Neural crest cell (in vitro differentiated cells): ENCODE results near the gene COX8C. TPM values are rescaled to one million over a fixed set of nuclear protein-coding genes. Genes with fewer than 3 reads are reported as not detected.

ENCODE experiments used
- DNase-seq: peaks from one replicate; pipeline ENCODE4 v3.0.0; 2021; ENCODE audit warnings: low read depth, mixed read lengths, low spot score
- H3K27ac Mint-ChIP-seq: one replicate; pipeline ENCODE4 v1.8.0; 2021; ENCODE audit warnings: mild to moderate bottlenecking, mixed read lengths; ENCODE audit not compliant: unreplicated experiment
- H3K27me3 Mint-ChIP-seq: 2 replicates; pipeline ENCODE4 v1.8.0; 2021; ENCODE audit warnings: low read depth, mild to moderate bottlenecking, mixed read lengths
- H3K36me3 Mint-ChIP-seq: 2 replicates; pipeline ENCODE4 v1.8.0; 2021; ENCODE audit warnings: low read depth, mild to moderate bottlenecking, mixed read lengths
- H3K4me1 Mint-ChIP-seq: 2 replicates; pipeline ENCODE4 v1.8.0; 2021; ENCODE audit warnings: mixed read lengths
- H3K4me3 Mint-ChIP-seq: one replicate; pipeline ENCODE4 v1.8.0; 2021; ENCODE audit warnings: mild to moderate bottlenecking, mixed read lengths
- H3K9me3 Mint-ChIP-seq: 2 replicates; pipeline ENCODE4 v1.8.0; 2021; ENCODE audit warnings: mixed read lengths
- total RNA-seq: library from RNA; stranded (reverse); gene quantifications from 2 replicates; pipeline ENCODE4 v1.2.1, GENCODE V29; 2021
- TF ChIP-seq, protein P1 (sequence below): fragments of 200-600 bp; sonication (generic); conservative IDR thresholded peaks from 2 replicates; pipeline ENCODE4 v1.5.0; 2021; ENCODE audit warnings: antibody characterized with exemption, mild to moderate bottlenecking

COX8C gene
- total RNA-seq, 1 donor from 2014 or later = not detected

- TF ChIP-seq, protein P1, sequence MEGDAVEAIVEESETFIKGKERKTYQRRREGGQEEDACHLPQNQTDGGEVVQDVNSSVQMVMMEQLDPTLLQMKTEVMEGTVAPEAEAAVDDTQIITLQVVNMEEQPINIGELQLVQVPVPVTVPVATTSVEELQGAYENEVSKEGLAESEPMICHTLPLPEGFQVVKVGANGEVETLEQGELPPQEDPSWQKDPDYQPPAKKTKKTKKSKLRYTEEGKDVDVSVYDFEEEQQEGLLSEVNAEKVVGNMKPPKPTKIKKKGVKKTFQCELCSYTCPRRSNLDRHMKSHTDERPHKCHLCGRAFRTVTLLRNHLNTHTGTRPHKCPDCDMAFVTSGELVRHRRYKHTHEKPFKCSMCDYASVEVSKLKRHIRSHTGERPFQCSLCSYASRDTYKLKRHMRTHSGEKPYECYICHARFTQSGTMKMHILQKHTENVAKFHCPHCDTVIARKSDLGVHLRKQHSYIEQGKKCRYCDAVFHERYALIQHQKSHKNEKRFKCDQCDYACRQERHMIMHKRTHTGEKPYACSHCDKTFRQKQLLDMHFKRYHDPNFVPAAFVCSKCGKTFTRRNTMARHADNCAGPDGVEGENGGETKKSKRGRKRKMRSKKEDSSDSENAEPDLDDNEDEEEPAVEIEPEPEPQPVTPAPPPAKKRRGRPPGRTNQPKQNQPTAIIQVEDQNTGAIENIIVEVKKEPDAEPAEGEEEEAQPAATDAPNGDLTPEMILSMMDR = no peak
- Mint-ChIP-seq H3K9me3 (no peaks in the 10 kb centered on the region), H3K4me3 (no peak overlapping the region), H3K4me1 (peaks cover 35% of the 10 kb centered on the region), H3K27me3 (no peaks in the 10 kb centered on the region), H3K27ac (peak overlapping the region; percentile 62), H3K36me3 (no peaks in the 10 kb centered on the region)
- no peak for DNase-seq
Measured at GRCh38 chr14:93303659-93304058, 43.3 kb upstream of the COX8C start.

- Mint-ChIP-seq H3K27me3 (no peaks in the 10 kb centered on the region), H3K4me3 (no peak overlapping the region), H3K4me1 (peaks cover 32% of the 10 kb centered on the region), H3K9me3 (no peaks in the 10 kb centered on the region), H3K36me3 (no peaks in the 10 kb centered on the region), H3K27ac (no peak overlapping the region)
- DNase-seq = no peak
- TF ChIP-seq, protein P1 = no peak
Measured at GRCh38 chr14:93304771-93305170, 42.2 kb upstream of the COX8C start.

DNA sequence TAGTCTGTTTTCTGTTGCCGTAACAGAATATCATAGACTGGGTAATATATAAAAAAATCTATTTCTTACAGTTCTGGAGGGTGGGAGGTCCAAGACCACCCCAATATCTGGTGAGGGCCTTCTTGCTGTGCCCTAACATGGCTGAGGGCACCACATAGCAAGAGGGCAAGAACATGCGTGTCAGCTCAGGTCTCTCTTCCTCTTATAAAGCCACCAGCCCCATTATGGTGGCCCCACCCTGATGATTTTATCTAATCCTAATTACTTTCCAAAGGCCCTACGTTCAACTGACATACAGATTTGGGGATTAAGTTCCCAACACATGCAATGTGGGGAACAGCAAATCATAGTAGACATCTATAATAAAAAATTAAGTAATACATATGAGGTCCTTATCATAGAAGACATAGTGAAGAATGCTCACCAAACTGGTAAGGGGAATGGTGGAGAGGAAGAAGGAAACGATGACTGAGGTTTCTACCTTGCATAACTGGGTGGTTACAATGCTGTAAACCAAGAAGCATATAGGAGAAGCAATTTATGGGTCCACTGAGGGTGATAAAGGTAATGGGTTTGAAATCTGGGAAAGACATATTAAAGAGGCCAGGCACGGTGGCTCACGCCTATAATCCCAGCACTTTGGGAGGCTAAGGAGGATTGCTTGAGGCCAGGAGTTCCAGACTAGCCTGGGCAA, 41.1 kb upstream of the COX8C start:
- peaks cover 29% of the 10 kb centered on the region for H3K4me1 Mint-ChIP-seq
- H3K27ac Mint-ChIP-seq = no peak overlapping the region
- no peak overlapping the region for H3K4me3 Mint-ChIP-seq
- TF ChIP-seq, protein P1 = no peak
- H3K9me3 Mint-ChIP-seq = no peaks in the 10 kb centered on the region
- DNase-seq = no peak
- no peaks in the 10 kb centered on the region for H3K27me3 Mint-ChIP-seq
- H3K36me3 Mint-ChIP-seq = no peaks in the 10 kb centered on the region

- Mint-ChIP-seq H3K4me1 (peaks cover 26% of the 10 kb centered on the region), H3K27ac (no peak overlapping the region), H3K4me3 (no peak overlapping the region), H3K9me3 (no peaks in the 10 kb centered on the region), H3K27me3 (no peaks in the 10 kb centered on the region), H3K36me3 (no peaks in the 10 kb centered on the region)
- TF ChIP-seq, protein P1 = no peak
- DNase-seq = no peak
Measured at GRCh38 chr14:93306812-93307211, 40.2 kb upstream of the COX8C start.

- Mint-ChIP-seq H3K4me1 (peaks cover 12% of the 10 kb centered on the region), H3K27ac (no peak overlapping the region), H3K4me3 (no peak overlapping the region), H3K9me3 (no peaks in the 10 kb centered on the region), H3K36me3 (no peaks in the 10 kb centered on the region), H3K27me3 (no peaks in the 10 kb centered on the region)
- DNase-seq = no peak
- TF ChIP-seq, protein P1 = no peak
Measured at GRCh38 chr14:93308686-93309345, 38.2 kb upstream of the COX8C start.
